ENCODE measurements around the gene IL1RAP.

DNA sequence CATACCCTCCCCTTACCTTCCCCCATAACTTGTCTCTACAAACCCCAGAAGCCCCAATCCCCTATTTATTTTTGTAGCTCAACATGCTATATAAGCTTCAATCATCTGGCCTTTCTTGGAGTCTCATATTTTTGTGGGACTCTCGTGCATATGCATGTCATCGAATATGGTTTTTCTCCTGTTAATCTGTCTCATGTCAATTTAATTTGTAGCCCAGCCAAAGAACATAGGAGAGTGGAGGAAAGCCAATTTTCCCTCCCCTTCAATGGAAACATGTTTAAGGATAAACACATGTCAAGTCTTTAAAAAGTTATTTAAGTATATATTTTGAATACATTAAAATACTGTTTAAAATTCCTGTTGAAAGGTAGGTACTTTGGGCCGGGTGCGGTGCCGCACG is 176.4 kb downstream of the IL1RAP start:
- TF ChIP-seq, protein P1, sequence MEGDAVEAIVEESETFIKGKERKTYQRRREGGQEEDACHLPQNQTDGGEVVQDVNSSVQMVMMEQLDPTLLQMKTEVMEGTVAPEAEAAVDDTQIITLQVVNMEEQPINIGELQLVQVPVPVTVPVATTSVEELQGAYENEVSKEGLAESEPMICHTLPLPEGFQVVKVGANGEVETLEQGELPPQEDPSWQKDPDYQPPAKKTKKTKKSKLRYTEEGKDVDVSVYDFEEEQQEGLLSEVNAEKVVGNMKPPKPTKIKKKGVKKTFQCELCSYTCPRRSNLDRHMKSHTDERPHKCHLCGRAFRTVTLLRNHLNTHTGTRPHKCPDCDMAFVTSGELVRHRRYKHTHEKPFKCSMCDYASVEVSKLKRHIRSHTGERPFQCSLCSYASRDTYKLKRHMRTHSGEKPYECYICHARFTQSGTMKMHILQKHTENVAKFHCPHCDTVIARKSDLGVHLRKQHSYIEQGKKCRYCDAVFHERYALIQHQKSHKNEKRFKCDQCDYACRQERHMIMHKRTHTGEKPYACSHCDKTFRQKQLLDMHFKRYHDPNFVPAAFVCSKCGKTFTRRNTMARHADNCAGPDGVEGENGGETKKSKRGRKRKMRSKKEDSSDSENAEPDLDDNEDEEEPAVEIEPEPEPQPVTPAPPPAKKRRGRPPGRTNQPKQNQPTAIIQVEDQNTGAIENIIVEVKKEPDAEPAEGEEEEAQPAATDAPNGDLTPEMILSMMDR (IDR thresholded peaks at IDR 0.05; ENCODE audit: insufficient read depth, low read length, poor library complexity, severe bottlenecking) = no peak
- no peak for TF ChIP-seq EZH2phosphoT487 (conservative IDR thresholded peaks at IDR 0.05; ENCODE audit: low read length)
